Astrocyte of the hippocampus (primary cell): Measurements from ENCODE around the gene NHLH1.

Source experiments
- DNase-seq: peaks from one replicate; pipeline ENCODE4 v3.0.0; 2011; ENCODE audit warnings: low read depth, low spot score

The NHLH1 gene

DNA sequence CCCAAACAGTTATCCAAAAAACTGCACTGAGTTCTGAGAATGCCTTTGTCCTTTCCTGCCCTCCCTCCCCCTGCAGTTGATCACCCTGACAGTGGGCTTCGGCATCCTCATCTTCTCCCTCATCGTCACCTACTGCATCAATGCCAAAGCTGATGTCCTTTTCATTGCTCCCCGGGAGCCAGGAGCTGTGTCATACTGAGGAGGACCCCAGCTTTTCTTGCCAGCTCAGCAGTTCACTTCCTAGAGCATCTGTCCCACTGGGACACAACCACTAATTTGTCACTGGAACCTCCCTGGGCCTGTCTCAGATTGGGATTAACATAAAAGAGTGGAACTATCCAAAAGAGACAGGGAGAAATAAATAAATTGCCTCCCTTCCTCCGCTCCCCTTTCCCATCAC is 8.8 kb upstream of the NHLH1 start:
- DNase-seq = no peak

DNA sequence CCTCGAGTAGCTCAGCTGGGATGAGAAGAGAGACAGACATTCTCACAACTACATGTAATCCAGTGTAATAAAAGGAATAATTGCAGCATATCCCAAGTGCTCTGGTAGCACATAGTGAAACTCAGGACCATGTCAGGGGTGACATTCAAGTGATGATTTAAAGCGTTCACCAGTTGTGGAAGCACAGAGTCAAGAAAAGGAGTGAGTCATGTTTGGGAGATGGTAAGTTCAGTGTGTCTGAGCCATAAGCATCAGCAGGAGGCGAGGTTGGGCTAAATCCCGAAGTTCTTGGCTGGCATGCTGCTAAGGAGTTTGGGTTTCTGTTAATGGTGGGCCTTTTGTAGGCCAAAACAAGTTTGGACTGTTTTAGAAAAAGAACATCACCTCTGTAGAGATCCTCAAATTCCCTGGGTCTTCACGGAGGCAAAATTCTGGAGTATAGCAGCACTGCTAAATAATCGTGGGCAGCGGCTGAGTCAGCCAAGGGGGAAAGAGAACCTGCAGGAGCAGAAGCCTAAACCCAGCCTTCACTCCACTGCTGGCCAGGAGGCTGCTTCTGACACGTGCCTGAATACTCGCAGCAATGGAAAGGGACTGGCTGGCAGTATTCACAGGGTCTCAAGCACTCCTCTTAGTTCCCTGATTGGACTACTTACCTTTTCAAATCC is 7.2 kb upstream of the NHLH1 start:
- DNase-seq = peak; percentile 39

DNA sequence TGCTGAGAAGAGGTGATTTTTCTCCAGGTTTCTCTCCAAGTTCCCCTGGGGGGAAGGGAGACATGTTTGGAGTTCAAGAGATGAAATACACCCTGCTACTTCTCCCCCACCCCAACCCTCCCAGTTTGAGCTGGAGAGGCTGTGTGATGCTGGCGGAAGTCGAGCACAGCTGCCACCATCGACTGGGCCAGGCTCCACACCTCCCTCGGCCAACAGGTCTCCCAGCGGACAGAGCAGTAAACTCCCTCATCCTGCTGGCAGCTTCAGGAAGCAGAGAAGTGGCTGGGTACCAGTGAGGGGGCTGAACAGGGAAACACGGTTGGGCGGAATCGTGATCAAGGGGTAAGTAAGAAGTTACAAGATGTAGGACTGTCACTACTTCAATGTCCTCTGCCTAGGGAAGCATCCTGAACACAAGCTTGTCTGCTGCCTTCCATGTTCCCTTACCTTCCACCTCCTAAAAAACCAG is 6.6 kb upstream of the NHLH1 start:
- no peak for DNase-seq

DNA sequence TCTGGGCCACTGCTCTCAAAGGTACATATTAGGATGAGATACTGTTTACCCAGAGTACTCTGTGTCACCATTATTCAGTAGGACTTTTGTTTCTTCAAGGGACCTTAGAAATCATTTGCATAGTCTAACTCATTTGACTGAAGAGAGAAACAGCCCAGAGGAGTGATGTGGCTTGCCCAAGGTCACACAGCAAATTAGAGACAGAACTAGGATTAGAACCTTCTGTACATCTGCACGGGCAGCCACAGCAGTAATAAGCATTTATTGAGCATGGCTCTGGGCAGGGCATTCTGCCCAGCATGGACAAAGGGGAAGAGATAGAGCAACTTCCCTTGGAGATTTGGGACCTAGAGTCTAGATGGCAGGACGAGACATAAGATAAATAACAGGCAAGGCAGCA is 5.7 kb upstream of the NHLH1 start:
- DNase-seq = no peak

DNA sequence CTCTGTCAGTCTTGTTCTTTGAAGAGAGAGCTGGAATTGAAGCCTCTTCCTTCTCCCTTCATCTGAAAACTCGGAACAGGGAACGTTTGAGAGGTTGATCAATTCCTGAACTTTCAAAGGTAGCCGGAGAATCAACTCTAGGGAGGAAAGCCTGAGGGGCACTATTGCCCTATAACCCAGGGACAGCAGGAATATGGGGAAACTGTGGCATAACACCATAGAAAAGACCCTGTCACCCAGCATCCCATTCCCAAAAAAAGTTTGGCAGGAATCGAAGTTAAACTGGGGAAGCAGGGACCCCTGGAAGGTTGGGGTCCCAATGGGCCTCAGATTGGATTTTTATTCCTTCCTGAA is 5.1 kb upstream of the NHLH1 start:
- DNase-seq = no peak

DNA sequence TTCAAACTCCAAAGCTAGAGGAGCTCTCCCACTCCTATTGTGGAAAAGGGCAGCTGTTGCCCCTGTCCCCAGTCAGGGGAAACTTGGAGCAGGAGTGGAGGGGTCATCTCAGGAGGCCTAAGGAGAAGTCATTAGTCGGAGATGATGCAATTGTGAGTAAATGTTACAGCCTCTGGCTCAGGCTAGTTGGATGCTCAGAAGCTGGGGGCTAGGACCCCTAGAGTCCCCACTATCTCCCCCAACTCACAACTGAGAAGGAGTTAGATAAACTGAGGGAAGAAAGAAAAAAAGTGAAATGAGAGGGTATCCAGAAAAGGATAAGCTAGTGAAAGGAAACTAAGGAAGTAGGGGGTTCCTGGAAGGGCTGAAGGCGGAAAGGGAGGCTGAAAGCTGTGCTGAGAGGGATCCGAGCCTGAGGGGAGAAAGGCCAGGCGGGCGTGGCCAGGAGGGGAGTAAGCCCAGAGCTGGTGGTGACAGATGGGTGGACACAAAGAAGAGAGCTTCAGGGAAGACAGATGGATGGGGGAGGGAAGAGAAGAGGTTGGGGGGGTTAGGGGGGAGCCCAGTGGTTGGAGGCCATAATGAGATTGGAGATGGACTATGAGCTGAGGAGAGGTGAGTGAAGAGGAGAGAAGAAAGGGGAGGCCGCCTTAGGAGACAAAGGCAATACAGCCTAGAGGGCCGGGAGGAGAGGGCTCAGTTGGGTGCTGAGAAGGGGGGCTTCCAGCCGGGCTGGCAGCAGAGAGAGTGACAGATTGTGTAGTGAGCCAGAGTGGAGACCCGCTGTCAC is 4.5 kb upstream of the NHLH1 start:
- no peak for DNase-seq

DNA sequence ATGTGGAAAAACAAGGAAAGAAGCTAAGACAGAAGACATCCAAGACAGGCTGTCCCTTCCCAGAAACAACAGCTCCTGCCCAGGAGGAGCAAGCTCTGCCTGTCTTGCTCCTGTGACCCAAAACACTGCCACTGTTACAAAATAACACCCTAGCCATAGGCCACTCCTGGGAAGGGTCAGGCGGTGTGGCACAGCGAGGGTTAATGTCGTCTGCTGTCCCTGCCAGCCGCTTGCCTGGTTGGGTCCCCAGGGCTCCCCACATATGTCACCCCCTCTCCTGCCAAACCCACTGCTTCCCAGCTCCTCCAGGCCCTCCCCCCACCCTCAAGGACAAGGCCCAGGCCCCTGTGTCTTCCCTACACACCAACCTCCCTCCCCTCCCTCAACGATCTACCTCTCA is 3.9 kb upstream of the NHLH1 start:
- no peak for DNase-seq

DNA sequence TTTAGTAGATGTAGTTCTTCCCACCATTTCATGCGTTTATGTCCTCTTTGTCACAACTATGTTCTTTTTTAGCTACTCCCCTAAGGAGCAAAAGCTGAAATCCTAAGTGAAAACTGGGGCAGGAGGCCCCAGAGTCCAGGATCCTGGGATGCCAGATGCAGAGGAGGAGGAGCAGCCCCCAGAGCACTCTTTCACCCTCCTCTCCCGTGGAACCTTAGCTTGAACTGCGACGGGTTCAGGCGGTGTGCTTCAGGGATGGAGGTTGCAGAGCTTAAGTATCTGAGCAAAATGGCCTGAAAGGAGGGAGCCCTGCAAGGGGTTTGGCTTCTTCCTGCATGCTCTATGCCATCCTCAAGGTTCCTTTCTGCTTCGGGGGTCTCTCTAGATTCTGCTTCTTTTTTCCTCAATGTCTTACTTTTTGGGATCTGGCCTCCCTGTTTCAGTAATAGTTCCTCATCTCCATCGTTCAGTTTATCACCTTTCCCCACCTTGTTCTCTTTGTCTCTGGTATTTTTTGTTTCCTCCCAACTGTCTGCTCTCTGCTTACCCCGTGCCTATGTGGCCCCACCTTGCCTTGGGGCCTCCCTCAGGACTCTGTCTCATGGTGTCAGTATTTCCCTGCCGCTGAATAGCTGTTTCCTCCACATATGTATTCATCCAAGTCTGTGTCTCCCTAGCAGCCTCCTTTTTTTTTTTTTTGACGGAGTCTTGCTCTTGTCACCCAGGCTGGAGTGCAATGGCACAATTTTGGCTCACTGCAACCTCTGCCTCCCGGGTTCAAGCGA is 2.7 kb upstream of the NHLH1 start:
- no peak for DNase-seq

DNA sequence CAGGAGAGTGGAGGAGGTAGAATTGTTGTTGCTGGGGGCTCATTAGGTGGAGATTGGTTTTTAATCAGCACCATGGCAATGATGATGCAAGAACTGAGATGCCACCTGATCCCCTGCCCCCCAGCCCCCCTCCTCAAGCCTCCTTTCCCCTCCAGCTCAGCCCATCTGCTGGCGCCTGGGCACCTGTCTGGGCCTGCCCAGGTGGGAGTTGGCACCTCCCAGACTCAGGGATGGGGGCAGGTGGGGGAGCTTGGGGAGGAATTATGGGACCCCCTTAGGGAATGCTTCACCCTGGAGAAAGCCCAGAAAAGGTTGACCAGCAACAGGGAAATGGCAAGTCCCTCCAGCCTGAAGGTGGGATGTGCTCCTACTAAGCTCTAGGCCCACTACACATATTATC is 1.5 kb upstream of the NHLH1 start:
- DNase-seq = no peak

DNA sequence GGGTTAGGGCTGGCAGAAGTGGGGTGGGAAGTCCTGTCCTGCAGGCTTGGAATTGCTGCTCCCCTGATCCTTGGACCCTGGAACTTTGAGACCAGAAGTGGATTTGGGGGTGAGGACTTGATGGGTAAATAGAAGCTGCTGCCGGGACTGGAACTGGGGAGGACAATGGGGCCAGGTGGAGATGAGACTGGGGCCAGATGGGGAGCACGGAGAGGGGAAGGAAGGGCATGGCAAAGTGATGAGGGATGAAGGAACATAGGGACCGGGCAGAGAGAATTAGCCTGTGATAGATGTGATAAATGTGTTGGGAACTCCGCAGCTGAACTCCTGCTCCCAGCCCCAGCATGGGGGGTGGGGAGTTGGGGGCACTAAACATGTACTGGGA is 637 bp downstream of the NHLH1 start:
- DNase-seq = no peak

DNA sequence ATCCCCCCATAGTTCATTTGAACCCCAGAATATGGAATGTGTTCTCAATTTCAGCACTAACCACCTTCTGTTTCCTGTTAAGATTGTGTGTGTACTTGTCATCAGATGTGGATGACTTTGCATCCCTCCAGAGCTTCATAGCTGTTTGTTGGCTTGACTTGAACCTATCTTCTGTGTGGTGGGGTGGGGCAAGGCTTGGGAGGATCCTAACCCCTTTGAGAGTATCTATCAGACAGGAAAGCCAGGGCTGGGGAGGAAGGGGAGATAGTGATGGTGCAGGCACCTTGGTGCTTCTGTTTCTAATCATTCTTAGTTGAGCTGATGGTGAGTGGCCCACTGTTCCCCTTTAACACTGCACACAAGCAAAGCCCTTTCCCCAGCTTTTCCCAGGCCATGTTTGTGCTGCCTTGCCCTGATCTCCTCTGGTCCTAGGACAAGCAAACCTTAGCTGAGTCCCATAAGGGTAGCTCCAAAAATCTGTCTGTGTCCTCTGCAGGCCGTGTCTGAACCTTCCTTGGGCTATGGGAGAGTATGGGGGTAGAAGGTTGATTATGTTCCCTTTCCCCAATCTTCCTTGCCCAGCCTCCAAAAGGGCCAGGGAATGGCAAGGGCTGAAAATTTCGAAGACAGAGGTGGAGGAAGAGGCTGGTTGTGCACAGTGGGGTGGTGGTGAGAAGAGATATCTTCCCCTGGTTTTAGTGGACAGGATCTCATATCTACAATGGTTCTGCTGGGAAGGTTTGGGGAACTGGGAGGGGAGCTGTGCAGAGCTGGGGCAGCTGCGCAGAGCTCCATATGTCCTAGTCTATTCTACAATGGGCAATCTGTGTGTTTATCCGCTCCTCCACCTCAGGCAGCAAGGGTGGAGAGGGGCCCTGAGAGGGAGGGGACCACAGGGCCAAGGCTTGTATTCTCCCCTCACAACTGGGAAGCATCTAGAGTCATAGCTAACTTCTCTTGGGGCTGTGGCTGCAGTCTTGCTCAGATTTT is 1.4 kb downstream of the NHLH1 start:
- no peak for DNase-seq

DNA sequence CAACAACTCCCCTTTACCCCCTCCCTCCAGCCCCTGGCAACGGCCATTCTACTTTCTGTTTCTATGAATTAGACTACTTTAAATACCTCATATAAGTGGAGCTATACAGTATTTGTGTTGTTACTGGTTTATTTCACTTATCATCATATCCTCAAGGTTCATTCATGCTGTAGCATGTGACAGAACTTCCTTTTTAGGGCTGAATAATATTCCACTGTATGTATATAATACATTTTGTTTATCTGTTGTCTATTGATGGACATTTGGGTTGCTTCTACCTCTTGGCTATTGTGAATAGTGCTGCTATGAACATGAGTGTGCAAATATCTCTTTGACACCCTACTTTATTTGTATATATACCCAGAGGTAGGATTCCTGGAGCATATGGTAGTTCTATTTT is 2.2 kb downstream of the NHLH1 start:
- no peak for DNase-seq

DNA sequence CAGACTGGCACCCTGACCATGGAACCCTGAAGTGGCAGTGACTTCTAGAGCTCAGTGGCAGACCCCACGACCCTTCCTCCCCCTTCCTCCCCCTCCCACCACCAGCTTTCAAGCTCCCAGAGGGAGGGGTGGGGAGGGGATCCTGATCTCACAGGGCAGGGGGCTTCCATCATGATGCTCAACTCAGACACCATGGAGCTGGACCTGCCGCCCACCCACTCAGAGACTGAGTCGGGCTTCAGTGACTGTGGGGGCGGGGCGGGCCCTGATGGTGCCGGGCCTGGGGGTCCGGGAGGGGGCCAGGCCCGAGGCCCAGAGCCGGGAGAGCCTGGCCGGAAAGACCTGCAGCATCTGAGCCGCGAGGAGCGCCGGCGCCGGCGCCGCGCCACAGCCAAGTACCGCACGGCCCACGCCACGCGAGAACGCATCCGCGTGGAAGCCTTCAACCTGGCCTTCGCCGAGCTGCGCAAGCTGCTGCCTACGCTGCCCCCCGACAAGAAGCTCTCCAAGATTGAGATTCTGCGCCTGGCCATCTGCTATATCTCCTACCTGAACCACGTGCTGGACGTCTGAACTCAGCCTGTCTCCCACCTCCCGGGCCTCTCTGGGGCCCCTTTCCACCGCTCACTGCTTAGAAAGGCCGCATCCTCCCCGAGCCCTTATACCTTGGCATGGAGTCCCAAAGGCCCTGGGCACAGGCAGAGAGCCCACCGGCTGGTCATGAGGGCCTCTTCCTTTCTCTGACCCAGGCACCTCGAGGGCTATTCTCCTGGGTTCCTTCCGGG is 3.9 kb downstream of the NHLH1 start:
- DNase-seq = no peak

DNA sequence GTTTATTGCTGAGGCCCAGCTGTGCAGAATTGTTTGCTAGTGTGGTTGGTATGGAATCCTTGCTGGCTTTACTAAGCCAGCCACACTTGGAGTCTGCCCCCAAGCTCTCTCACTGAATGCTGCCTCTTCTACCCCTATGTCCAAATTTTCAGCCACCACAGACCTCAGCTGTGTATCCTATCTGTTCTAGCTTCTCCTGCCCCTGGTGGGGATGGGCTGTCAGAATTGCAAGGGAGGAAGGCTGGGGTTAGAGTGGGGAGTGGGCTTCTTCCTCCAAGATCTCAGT is 4.4 kb downstream of the NHLH1 start:
- DNase-seq = no peak

DNA sequence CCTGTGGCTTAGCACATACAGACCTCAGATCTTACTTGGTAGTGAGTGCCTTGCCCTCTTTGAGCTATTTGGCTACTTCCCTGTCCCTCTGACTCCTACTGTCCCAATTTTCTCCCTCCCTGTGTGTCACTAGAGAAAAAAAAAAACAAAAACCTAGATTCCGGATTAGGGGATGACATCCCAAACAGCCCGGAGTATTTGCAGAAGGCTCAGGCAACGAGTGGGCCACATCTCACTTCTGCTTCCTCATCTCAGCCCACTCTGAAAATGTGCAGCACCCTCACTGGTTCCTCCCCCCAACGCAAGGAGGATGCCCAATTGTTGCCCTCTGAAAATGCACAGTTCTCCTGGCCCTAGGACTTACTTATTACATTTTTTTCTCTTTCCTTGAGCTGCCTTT is 4.9 kb downstream of the NHLH1 start:
- no peak for DNase-seq

DNA sequence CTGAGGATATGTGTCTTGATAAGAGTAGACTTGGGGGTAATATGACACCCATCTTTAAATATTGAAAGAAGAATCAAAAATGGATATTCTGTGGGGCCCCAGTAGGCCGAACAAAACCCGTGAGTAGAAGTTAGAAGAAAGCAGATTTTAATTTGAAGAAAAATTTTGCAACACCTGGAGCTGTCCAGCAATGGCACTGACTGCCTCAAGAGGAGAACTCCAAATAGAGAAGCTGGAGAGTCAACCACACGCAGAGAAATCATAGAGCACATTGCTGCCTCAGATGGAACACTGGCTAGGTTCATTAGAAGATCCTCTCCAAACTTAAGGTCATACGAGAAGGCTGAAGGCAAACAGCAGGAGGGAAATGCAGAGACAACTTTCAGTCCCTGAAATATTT is 6.8 kb downstream of the NHLH1 start:
- DNase-seq = peak; percentile 15

DNA sequence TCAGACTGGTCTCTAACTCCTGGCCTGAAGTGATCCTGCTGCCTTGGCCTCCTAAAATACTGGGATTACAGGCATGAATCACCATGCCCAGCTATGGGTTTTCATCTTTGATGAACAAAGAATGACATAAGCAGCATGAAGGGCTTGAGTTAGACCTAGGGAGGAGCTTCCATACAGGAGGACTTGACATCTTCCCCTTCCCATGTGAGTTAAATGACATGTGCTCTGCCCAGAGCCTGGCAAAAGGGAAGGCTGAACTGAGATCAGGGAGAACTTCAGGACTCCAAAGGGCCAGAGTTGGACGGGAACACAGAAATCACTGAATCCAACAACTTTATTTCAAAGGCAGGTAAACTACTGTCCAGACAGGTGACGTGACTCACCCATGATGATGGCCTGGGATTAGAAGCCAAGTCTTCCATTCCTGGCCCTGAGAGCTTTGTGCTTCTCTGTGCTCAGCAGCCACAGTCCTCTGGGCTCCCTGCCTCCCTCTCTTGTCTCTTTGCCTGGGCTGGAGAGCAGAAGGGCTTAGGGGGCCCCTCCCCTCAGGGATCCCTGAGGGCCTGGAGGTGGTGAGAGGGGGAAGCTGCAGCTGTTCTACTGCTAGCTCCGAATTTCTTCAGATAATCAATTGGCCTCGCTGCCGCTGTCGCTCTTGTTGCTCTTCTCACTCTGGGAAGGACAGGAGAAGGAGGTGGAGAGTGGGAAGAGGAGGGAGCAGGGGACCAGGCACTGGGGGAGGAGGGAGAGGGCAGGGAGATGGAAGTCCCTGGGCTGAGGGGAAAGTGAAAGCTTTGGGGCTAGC is 7.6 kb downstream of the NHLH1 start:
- no peak for DNase-seq

DNA sequence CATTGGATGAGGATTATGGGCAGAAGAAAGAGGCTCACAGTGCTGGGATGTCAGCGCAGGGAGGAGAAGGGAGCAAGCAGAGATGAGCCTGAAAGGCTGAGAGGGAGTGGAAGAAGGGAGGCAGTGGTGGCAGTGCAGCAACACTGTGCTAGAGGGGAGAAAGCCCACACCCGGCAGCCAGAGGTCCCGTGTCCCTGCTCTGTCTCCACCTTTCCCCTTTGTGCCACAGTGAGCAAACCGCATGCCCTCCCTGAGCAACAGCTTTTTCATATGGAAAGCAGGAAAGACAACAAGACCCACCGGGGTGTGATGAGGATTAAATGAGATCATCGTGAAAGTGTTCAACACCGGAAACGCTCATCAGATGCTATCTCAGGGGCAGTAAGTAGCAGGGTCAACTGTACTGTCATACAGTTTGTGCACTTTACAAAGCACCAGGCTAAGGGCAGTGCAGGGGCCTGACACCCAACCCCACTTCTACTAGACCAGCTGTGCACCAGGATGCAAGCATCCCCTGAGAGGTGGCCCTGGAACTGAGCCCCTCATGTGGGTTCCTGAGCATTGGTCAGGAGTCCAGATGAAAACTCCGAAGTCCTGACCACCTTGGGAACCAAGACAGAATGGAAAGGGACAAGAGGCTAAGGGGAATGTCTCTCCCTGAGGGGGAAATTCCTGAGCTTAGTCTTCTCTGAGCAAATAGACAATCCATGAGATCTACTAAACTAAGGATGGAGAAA is 9.1 kb downstream of the NHLH1 start:
- peak; percentile 37 for DNase-seq

DNA sequence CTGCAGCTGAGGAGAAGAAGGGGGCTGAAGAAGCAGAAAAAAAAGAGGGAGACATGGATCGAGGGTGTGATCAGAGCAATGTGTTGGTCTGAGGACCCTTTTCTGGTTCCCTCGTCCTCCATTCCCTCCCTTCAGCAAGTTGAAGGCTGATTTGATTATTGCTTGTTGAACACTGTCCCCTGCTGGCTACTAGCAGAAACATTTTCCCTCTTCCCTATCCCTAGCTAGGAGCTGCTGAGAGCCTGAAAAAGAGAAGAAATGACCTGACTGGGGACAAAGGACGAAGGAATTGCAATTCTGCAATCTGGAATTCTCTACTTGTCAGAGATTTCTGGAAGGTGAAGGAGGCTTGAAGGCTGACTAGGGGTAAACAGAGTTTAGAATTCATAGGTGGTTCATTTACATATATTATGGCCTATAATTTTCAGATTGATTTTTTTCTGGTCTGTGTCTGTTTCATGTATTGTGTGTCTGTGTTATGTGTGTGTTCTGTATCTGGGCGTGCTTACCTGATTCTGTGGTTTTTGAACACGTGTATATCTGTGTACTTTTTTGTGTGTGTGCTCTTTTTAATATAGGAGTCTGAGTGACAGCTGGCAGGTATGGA is 9.8 kb downstream of the NHLH1 start:
- peak; percentile 75 for DNase-seq
